CD4-positive, alpha-beta T cell (primary cell): ENCODE data around the gene ATXN1. TPM values are rescaled to one million over a fixed set of nuclear protein-coding genes. Genes with fewer than 3 reads are reported as not detected.

Experiments used
- ATAC-seq: fragments of 200-7000 bp; cut with Tn5 transposase; one replicate; pipeline ENCODE4 v1.10.0; 2022; ENCODE audit warnings: mild to moderate bottlenecking; ENCODE audit not compliant: poor library complexity
- CTCF ChIA-PET: fragments of 350-600 bp; sonication (Branson Sonifier 250); formaldehyde crosslinking; loops from one replicate; lab custom pipeline; 2021; ENCODE audit warnings: antibody characterized with exemption, inconsistent platforms; lab: Charles Lee
- POLR2A ChIA-PET: fragments of 350-600 bp; sonication (Branson Sonifier 250); formaldehyde crosslinking; loops from one replicate; lab custom pipeline; 2021; ENCODE audit warnings: antibody characterized with exemption, inconsistent platforms; lab: Charles Lee
- DNase-seq, 14 experiments: peaks; one replicate each; pipeline ENCODE4 v3.0.0-alpha.2; 2013 to 2020; ENCODE audit warnings: mixed read lengths in 2 of 14
- H3K27ac ChIP-seq, 2 donors: one replicate each; pipeline versions ENCODE4 v1.5.1 to v1.7.0; 2013; ENCODE audit warnings: low read length in 2 of 2, low read depth in 1 of 2, mild to moderate bottlenecking in 1 of 2
- H3K27me3 ChIP-seq, 2 experiments: 1 replicate in 1 of 2; 2 replicates in 1 of 2; pipeline versions ENCODE4 v1.6.1 to v1.7.0; 2013; ENCODE audit warnings: low read length in 2 of 2, control low read depth in 1 of 2, mild to moderate bottlenecking in 1 of 2, moderate library complexity in 1 of 2; ENCODE audit not compliant: insufficient read depth in 2 of 2, control insufficient read depth in 1 of 2
- H3K36me3 ChIP-seq: one replicate; pipeline ENCODE4 v1.6.1; 2013; ENCODE audit warnings: low read length, control low read depth; ENCODE audit not compliant: insufficient read depth
- H3K4me1 ChIP-seq: one replicate; pipeline ENCODE4 v1.6.1; 2013; ENCODE audit warnings: low read length, control low read depth; ENCODE audit not compliant: insufficient read depth
- H3K4me3 ChIP-seq: one replicate; pipeline ENCODE4 v1.5.1; 2013; ENCODE audit warnings: mild to moderate bottlenecking, low read length, moderate library complexity
- H3K9me3 ChIP-seq, 2 experiments: 1 replicate in 1 of 2; 2 replicates in 1 of 2; pipeline versions ENCODE4 v1.6.1 to v1.7.0; 2013; ENCODE audit warnings: low read length in 2 of 2, mild to moderate bottlenecking in 2 of 2, control low read depth in 1 of 2, moderate library complexity in 1 of 2; ENCODE audit not compliant: control insufficient read depth in 1 of 2, insufficient read depth in 1 of 2
- H3K27ac Mint-ChIP-seq: one replicate; pipeline ENCODE4 v1.8.0; 2020; ENCODE audit warnings: mixed read lengths
- H3K27me3 Mint-ChIP-seq: one replicate; pipeline ENCODE4 v1.8.0; 2021; ENCODE audit warnings: mixed read lengths
- H3K36me3 Mint-ChIP-seq: one replicate; pipeline ENCODE4 v1.8.0; 2021; ENCODE audit warnings: low read depth, mixed read lengths
- H3K4me1 Mint-ChIP-seq: one replicate; pipeline ENCODE4 v1.8.0; 2021; ENCODE audit warnings: low read depth, mixed read lengths
- H3K4me3 Mint-ChIP-seq: one replicate; pipeline ENCODE4 v1.8.0; 2020; ENCODE audit warnings: mild to moderate bottlenecking, mixed read lengths
- H3K9me3 Mint-ChIP-seq: one replicate; pipeline ENCODE4 v1.8.0; 2020; ENCODE audit warnings: mixed read lengths
- CTCF ChIP-seq: fragments of 200-600 bp; IDR thresholded peaks from one replicate; pipeline ENCODE4 v1.8.0; 2022; ENCODE audit warnings: antibody characterized with exemption, mild to moderate bottlenecking
- intact Hi-C, 2 experiments: fragments of 100-400 bp; cut with DNase I in 1 of 2; cut with micrococcal nuclease in 1 of 2; formaldehyde crosslinking; loops; one replicate each; pipeline versions ENCODE4 v1.15.1 to v1.9.0; 2023 to 2025; cut with DNase I, micrococcal nuclease
- total RNA-seq, 174 experiments: library from RNA in 2 of 174; stranded (reverse) in 2 of 174; gene quantifications; one replicate each; pipeline ENCODE4 v1.2.3 and lab custom pipeline; 2021 to 2026

The ATXN1 gene
- total RNA-seq, 2 experiments from 2014 or later, result 74.2 to 76.7 TPM

GRCh38 chr6:16670617-16671051 is 90.6 kb downstream of the ATXN1 start:
- Histone ChIP-seq H3K27me3 (no peaks in the 10 kb centered on the region), H3K27ac (peak overlapping the region in 1 of 2 donors; percentile 52), H3K4me1 (peaks cover 24% of the 10 kb centered on the region), H3K9me3 (no peaks in the 10 kb centered on the region), H3K36me3 (no peaks in the 10 kb centered on the region), H3K4me3 (no peak overlapping the region)
- no peak for TF ChIP-seq CTCF
- ATAC-seq, result no peak
- H3K27ac Mint-ChIP-seq, result peak overlapping the region; percentile 28
- H3K27me3 Mint-ChIP-seq, result no peaks in the 10 kb centered on the region
- ChIA-PET POLR2A (interaction anchor here (0.6 to 0.8 kb wide), 2 partner anchors 28 to 249 kb away, joined by 3 read pairs; no protein-coding TSS in a partner anchor), CTCF (no interaction called here)
- DNase-seq, result no peak
- H3K36me3 Mint-ChIP-seq, result peaks cover 23% of the 10 kb centered on the region
- H3K4me1 Mint-ChIP-seq, result peaks cover 38% of the 10 kb centered on the region
- intact Hi-C loops, result no loop called here
- H3K9me3 Mint-ChIP-seq, result peaks cover 4% of the 10 kb centered on the region
- H3K4me3 Mint-ChIP-seq, result no peak overlapping the region

DNA sequence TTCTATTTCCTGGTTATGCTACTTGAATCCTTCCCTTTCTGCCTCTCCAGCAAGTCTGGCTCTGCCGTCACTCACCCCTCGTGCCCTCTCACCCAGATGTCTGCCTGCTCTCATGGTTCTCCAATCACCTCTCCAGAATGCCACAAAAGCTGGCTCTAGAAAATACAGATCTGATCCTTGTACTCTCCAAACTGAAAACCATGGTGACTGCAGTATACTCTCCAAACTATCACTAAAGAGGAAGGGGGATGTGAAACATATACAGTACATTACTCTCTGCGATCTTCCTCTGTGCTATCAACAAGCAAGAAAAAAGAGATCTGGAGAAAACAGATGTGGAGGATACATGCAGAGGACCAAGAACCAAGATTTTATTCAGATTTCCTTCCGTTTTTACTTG is 91.1 kb downstream of the ATXN1 start:
- no peak for ATAC-seq

DNA sequence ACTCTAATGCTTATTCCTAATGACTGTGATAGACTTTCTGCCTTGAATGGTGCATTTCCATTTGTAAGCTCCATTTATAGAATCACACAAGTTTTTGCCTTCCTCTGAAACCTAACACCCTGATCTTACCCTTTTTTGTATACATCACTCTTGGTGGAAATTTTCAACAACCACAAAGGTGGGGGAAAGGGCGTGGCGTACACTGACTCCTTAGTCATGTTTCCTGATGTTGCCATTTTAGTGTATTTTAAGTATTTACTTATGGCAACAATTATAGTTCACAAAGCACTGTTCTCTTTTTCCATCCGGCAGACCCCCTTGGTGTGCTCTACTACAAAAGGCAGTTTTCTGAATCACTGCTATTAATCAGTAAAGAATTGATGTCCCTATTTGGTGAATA is 92.0 kb downstream of the ATXN1 start:
- peaks cover 4% of the 10 kb centered on the region for H3K9me3 Mint-ChIP-seq
- DNase-seq (peak in 13 of 14 experiments; percentile 30 to 85 (median 54)), ATAC-seq (peak; percentile 87)
- peak overlapping the region; percentile 23 for H3K4me3 Mint-ChIP-seq
- Histone ChIP-seq H3K9me3 (no peaks in the 10 kb centered on the region), H3K36me3 (no peaks in the 10 kb centered on the region), H3K4me1 (peaks cover 24% of the 10 kb centered on the region), H3K4me3 (no peak overlapping the region), H3K27ac (peak overlapping the region in 1 of 2 donors; percentile 29), H3K27me3 (no peaks in the 10 kb centered on the region)
- peaks cover 30% of the 10 kb centered on the region for H3K36me3 Mint-ChIP-seq
- ChIA-PET POLR2A (no interaction called here), CTCF (interaction anchor here (0.6 to 0.9 kb wide), 2 partner anchors 12 to 174 kb away, joined by 3 read pairs; no protein-coding TSS in a partner anchor)
- H3K4me1 Mint-ChIP-seq, result peaks cover 38% of the 10 kb centered on the region
- no peaks in the 10 kb centered on the region for H3K27me3 Mint-ChIP-seq
- H3K27ac Mint-ChIP-seq, result peak overlapping the region; percentile 77
- no peak for TF ChIP-seq CTCF
- intact Hi-C loops, result no loop called here

More for the DNA sequence above, 91.1 kb downstream of the ATXN1 start:
- H3K9me3 ChIP-seq, result no peaks in the 10 kb centered on the region
- intact Hi-C loops, result no loop called here
- H3K4me1 ChIP-seq, result peaks cover 24% of the 10 kb centered on the region
- Mint-ChIP-seq H3K4me1 (peaks cover 38% of the 10 kb centered on the region), H3K27ac (peak overlapping the region; percentile 28), H3K9me3 (peaks cover 4% of the 10 kb centered on the region), H3K27me3 (no peaks in the 10 kb centered on the region), H3K4me3 (peak overlapping the region; percentile 22), H3K36me3 (peaks cover 23% of the 10 kb centered on the region)
- H3K27me3 ChIP-seq, result no peaks in the 10 kb centered on the region
- H3K36me3 ChIP-seq, result no peaks in the 10 kb centered on the region
- POLR2A ChIA-PET, result interaction anchor here (0.8 kb wide), 1 partner anchor 29 kb away, joined by 3 read pairs; no protein-coding TSS in a partner anchor
- CTCF ChIA-PET, result no interaction called here
- no peak for TF ChIP-seq CTCF
- H3K4me3 ChIP-seq, result no peak overlapping the region
- no peak for DNase-seq
- H3K27ac ChIP-seq, result peak overlapping the region in 1 of 2 donors; percentile 52
